A549 (cell line): ENCODE results near the gene MYO18B. TPM values are rescaled to one million over a fixed set of nuclear protein-coding genes. Genes with fewer than 3 reads are reported as not detected.

Source experiments
- ATAC-seq, 2 experiments: fragments of 200-7000 bp in 1 of 2; fragments of >200 bp in 1 of 2; cut with Nextera tagmentation in 1 of 2; cut with Tn5 transposase in 1 of 2; 3 replicates each; pipeline versions ENCODE4 v1.8.0 to v1.9.1; 2018 to 2020; ENCODE audit warnings: mild to moderate bottlenecking in 1 of 2, moderate library complexity in 1 of 2
- CTCF ChIA-PET: fragments of 300-600 bp; sonication (Branson Sonifier 250); formaldehyde crosslinking; extraction: SDS; loops from one replicate; lab custom pipeline; 2021; ENCODE audit warnings: antibody characterized with exemption, inconsistent platforms; lab: Yijun Ruan, JAX
- POLR2A ChIA-PET: fragments of 350-600 bp; formaldehyde crosslinking; extraction: SDS; loops from one replicate; lab custom pipeline; 2021; ENCODE audit warnings: antibody characterized with exemption, inconsistent platforms; lab: Yijun Ruan, JAX
- DNase-seq, 2 experiments: peaks; one replicate each; pipeline versions ENCODE4 v3.0.0 to v3.0.0-alpha.2; 2011 to 2016; ENCODE audit warnings: low read depth in 1 of 2, low spot score in 1 of 2
- FAIRE-seq: peaks from 2 replicates; lab custom pipeline; 2011; peaks lifted over from hg19 to GRCh38; lab: Jason Lieb, UNC
- H3K27ac ChIP-seq, 2 experiments: fragments of >200 bp; sonication (Bioruptor Twin); formaldehyde crosslinking; 3 replicates each; pipeline ENCODE4 v1.5.1; 2016 to 2017
- H3K4me1 ChIP-seq: fragments of >200 bp; sonication (Bioruptor Twin); formaldehyde crosslinking; 3 replicates; pipeline ENCODE4 v1.6.1; 2016
- H3K4me2 ChIP-seq: fragments of >200 bp; sonication (Bioruptor Twin); formaldehyde crosslinking; 3 replicates; pipeline ENCODE4 v1.6.1; 2016
- H3K4me3 ChIP-seq: fragments of >200 bp; sonication (Bioruptor Twin); formaldehyde crosslinking; 3 replicates; pipeline ENCODE4 v1.5.1; 2016
- H3K9me3 ChIP-seq: fragments of >200 bp; sonication (Bioruptor Twin); formaldehyde crosslinking; 3 replicates; pipeline ENCODE4 v1.6.1; 2016
- BHLHE40 ChIP-seq: IDR thresholded peaks from 2 replicates; pipeline ENCODE4 v1.6.1; 2012; ENCODE audit warnings: low read depth, low read length, inconsistent platforms
- CBX2 ChIP-seq: fragments of 200-600 bp; sonication (generic); IDR thresholded peaks from 2 replicates; pipeline ENCODE4 v1.6.1; 2016; ENCODE audit warnings: low read depth, mild to moderate bottlenecking, borderline replicate concordance
- CBX8 ChIP-seq: fragments of 200-600 bp; sonication (generic); IDR thresholded peaks from 2 replicates; pipeline ENCODE4 v1.6.1; 2016
- CHD4 ChIP-seq: fragments of 200-600 bp; sonication (generic); IDR thresholded peaks from 2 replicates; pipeline ENCODE4 v1.6.1; 2016; ENCODE audit warnings: antibody characterized with exemption, mild to moderate bottlenecking, borderline replicate concordance
- EHF ChIP-seq: fragments of 250-450 bp; sonication (Bioruptor Pico); IDR thresholded peaks from 2 replicates; pipeline ENCODE4 v1.5.0; 2020; ENCODE audit warnings: mild to moderate bottlenecking
- EHMT2 ChIP-seq: fragments of 200-600 bp; sonication (generic); IDR thresholded peaks from 2 replicates; pipeline ENCODE4 v1.6.1; 2016; ENCODE audit warnings: antibody characterized with exemption, low read depth, mild to moderate bottlenecking, moderate library complexity
- EP300 ChIP-seq, 2 experiments: fragments of >200 bp; sonication (Bioruptor Twin); formaldehyde crosslinking; IDR thresholded peaks; 2 replicates in 1 of 2; 3 replicates in 1 of 2; pipeline ENCODE4 v1.6.1; 2016 to 2017
- ESRRA ChIP-seq: fragments of 150-350 bp; IDR thresholded peaks from 2 replicates; pipeline ENCODE4 v1.6.1; 2014; ENCODE audit warnings: mild to moderate bottlenecking, low read length, borderline replicate concordance
- HEYL ChIP-seq: fragments of 250-450 bp; sonication (Bioruptor Pico); IDR thresholded peaks from 2 replicates; pipeline ENCODE4 v1.8.0; 2021; ENCODE audit warnings: mild to moderate bottlenecking, moderate library complexity
- HOXA7 ChIP-seq: fragments of 250-450 bp; sonication (Bioruptor Pico); IDR thresholded peaks from 2 replicates; pipeline ENCODE4 v1.5.0; 2020; ENCODE audit warnings: mild to moderate bottlenecking, moderate library complexity
- HOXB5 ChIP-seq: fragments of 250-450 bp; sonication (Bioruptor Pico); IDR thresholded peaks from 2 replicates; pipeline ENCODE4 v1.5.0; 2020; ENCODE audit warnings: mild to moderate bottlenecking, moderate library complexity
- JUNB ChIP-seq: fragments of >200 bp; sonication (Bioruptor Twin); formaldehyde crosslinking; IDR thresholded peaks from 2 replicates; pipeline ENCODE4 v1.6.1; 2016
- MYC ChIP-seq: IDR thresholded peaks from 2 replicates; pipeline ENCODE4 v1.6.1; 2012; ENCODE audit warnings: mild to moderate bottlenecking, inconsistent platforms, low read length, improper control_type of control experiment, borderline replicate concordance
- NFE2L2 ChIP-seq: fragments of 150-350 bp; conservative IDR thresholded peaks from 2 replicates; pipeline ENCODE4 v1.6.1; 2014; ENCODE audit warnings: low read length
- PHF8 ChIP-seq: fragments of 200-600 bp; sonication (generic); IDR thresholded peaks from 2 replicates; pipeline ENCODE4 v1.6.1; 2016; ENCODE audit warnings: low read depth, mild to moderate bottlenecking, antibody characterized with exemption, moderate library complexity, borderline replicate concordance
- POLR2AphosphoS2 ChIP-seq: conservative IDR thresholded peaks from 2 replicates; pipeline ENCODE4 v1.6.1; 2012; ENCODE audit warnings: low read length, improper control_type of control experiment, inconsistent platforms
- RARB ChIP-seq: fragments of 250-450 bp; sonication (Bioruptor Pico); IDR thresholded peaks from 2 replicates; pipeline ENCODE4 v1.8.0; 2021; ENCODE audit warnings: mild to moderate bottlenecking, moderate library complexity
- RNF2 ChIP-seq: fragments of 200-600 bp; sonication (generic); IDR thresholded peaks from 2 replicates; pipeline ENCODE4 v1.6.1; 2016; ENCODE audit warnings: low read depth, mild to moderate bottlenecking, antibody characterized with exemption, moderate library complexity, borderline replicate concordance
- TFCP2L1 ChIP-seq: fragments of 250-450 bp; sonication (Bioruptor Pico); IDR thresholded peaks from 2 replicates; pipeline ENCODE4 v1.5.0; 2021; ENCODE audit warnings: mild to moderate bottlenecking
- ZC3H11A ChIP-seq: fragments of 450-650 bp; IDR thresholded peaks from 2 replicates; pipeline ENCODE4 v1.6.1; 2014; ENCODE audit warnings: antibody characterized with exemption, mild to moderate bottlenecking
- WGBS: methylation state at CpG from one replicate; pipeline ENCODE4 v1.1.6; 2017; ENCODE audit errors: missing lambda C conversion rate; 5-methylcytosine and 5-hydroxymethylcytosine counted together
- polyA plus RNA-seq, 4 experiments: library from polyadenylated mRNA; depleted of rRNA in 3 of 4; stranded (reverse); fragments of >200 nt; fragmentation: RNase III in 1 of 4; extraction: RNeasy Plus Mini Kit Qiagen cat#74134 plus additional on column Dnase treatment in 1 of 4; gene quantifications; 2 replicates in 3 of 4; 3 replicates in 1 of 4; pipeline ENCODE4 v1.2.3, GENCODE V29; 2011 to 2017
- TF ChIP-seq, protein P1 (sequence below): fragments of 150-350 bp; IDR thresholded peaks from 2 replicates; pipeline ENCODE4 v1.6.1; 2014; ENCODE audit warnings: low read depth, mild to moderate bottlenecking, low read length
- TF ChIP-seq, protein P2 (sequence below): fragments of 200-600 bp; sonication (generic); IDR thresholded peaks from 2 replicates; pipeline ENCODE4 v1.6.1; 2016; ENCODE audit warnings: antibody characterized with exemption, mild to moderate bottlenecking, moderate library complexity
- TF ChIP-seq, protein P3 (sequence below): fragments of 250-450 bp; sonication (Bioruptor Pico); IDR thresholded peaks from 2 replicates; pipeline ENCODE4 v1.5.0; 2021; ENCODE audit warnings: mild to moderate bottlenecking, moderate library complexity, borderline replicate concordance
- TF ChIP-seq, protein P4 (sequence below): fragments of 250-450 bp; sonication (Bioruptor Pico); IDR thresholded peaks from 2 replicates; pipeline ENCODE4 v1.5.0; 2020; ENCODE audit warnings: low read depth, mild to moderate bottlenecking, moderate library complexity
- TF ChIP-seq, protein P5 (sequence below): fragments of >200 bp; sonication (Bioruptor Twin); formaldehyde crosslinking; IDR thresholded peaks from 2 replicates; pipeline ENCODE4 v1.6.1; 2016

The MYO18B gene
- polyA plus RNA-seq, 2 of the 4 experiments (the other 2 are of a cell fraction) = 0.01 TPM

DNA sequence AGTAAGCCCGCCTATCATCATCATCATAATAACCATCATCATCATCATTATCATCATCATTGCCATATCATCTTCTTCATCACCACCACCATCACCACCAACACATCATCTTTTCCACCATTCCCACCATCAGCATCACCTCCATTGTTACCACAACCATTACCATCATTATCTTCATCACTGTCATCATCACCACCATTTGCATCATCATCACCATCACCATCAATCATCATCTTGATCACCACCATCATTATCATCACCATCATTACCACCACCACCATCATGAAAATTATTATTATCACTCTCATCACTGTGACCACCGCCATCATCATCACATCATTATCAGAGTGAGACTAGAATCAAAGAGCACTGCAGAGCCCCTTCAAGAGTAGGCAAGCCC lies 227.9 kb downstream of the MYO18B start:
- WGBS = 1% methylated on average over 2 of the region's 2 CpGs

DNA sequence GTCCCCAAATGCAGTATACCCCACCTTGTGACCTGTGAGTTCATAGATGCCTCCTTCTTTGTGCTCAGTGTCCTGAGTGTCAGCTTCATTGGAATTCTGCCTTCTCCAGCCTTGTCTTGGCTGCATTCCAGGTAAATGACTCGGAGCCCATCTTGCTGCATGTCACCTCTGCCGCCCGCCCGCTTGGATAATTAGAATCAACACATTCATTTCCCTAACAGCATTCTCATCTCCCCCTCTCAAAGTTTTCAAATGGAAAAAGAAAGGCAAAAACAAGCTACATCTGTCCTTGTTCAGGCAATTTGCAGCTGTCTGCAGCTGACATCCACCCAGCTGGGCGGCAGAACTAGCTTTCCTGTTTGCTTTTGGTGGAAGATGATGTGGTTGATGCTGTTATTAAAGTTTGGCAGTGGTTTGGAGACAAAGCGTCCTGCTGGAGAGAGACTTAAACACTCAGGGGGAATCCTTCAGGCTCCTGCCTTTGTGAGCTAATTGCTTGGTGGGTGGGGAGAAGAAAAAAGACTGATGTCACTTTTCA lies 228.5 kb downstream of the MYO18B start:
- DNase-seq (no peak), FAIRE-seq (no peak), ATAC-seq (no peak)
- ChIA-PET POLR2A (no interaction called here), CTCF (no interaction called here)
- no peak for TF ChIP-seq HOXA7 (CRISPR knock-in tag)
- TF ChIP-seq ZC3H11A = no peak
- TF ChIP-seq ESRRA = no peak
- TF ChIP-seq, protein P1, sequence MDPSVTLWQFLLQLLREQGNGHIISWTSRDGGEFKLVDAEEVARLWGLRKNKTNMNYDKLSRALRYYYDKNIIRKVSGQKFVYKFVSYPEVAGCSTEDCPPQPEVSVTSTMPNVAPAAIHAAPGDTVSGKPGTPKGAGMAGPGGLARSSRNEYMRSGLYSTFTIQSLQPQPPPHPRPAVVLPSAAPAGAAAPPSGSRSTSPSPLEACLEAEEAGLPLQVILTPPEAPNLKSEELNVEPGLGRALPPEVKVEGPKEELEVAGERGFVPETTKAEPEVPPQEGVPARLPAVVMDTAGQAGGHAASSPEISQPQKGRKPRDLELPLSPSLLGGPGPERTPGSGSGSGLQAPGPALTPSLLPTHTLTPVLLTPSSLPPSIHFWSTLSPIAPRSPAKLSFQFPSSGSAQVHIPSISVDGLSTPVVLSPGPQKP = no peak
- TF ChIP-seq CBX8 = no peak
- no peak for TF ChIP-seq EP300 (IDR thresholded peaks at IDR 0.05)
- TF ChIP-seq EHMT2 = no peak
- TF ChIP-seq HOXB5 (CRISPR knock-in tag) = no peak
- no peak for TF ChIP-seq POLR2AphosphoS2
- no peak for TF ChIP-seq CBX2
- no peak for TF ChIP-seq CHD4
- no peak for TF ChIP-seq JUNB
- 29% methylated on average over 6 of the region's 6 CpGs for WGBS
- H3K27ac ChIP-seq = no peak overlapping the region
- no peaks in the 10 kb centered on the region for H3K4me1 ChIP-seq
- no peak overlapping the region for H3K4me2 ChIP-seq
- H3K4me3 ChIP-seq = no peak overlapping the region
- no peaks in the 10 kb centered on the region for H3K9me3 ChIP-seq

More for the DNA sequence above, 227.9 kb downstream of the MYO18B start:
- ChIA-PET CTCF (interaction anchor here (0.7 kb wide), 1 partner anchor 169 kb away, joined by 4 read pairs; no protein-coding TSS in a partner anchor), POLR2A (no interaction called here)
- no peak for DNase-seq
- FAIRE-seq = no peak
- no peak overlapping the region for H3K4me3 ChIP-seq
- H3K9me3 ChIP-seq = no peaks in the 10 kb centered on the region
- H3K4me1 ChIP-seq = no peaks in the 10 kb centered on the region
- ATAC-seq = no peak
- no peak for TF ChIP-seq RNF2
- TF ChIP-seq, protein P2, sequence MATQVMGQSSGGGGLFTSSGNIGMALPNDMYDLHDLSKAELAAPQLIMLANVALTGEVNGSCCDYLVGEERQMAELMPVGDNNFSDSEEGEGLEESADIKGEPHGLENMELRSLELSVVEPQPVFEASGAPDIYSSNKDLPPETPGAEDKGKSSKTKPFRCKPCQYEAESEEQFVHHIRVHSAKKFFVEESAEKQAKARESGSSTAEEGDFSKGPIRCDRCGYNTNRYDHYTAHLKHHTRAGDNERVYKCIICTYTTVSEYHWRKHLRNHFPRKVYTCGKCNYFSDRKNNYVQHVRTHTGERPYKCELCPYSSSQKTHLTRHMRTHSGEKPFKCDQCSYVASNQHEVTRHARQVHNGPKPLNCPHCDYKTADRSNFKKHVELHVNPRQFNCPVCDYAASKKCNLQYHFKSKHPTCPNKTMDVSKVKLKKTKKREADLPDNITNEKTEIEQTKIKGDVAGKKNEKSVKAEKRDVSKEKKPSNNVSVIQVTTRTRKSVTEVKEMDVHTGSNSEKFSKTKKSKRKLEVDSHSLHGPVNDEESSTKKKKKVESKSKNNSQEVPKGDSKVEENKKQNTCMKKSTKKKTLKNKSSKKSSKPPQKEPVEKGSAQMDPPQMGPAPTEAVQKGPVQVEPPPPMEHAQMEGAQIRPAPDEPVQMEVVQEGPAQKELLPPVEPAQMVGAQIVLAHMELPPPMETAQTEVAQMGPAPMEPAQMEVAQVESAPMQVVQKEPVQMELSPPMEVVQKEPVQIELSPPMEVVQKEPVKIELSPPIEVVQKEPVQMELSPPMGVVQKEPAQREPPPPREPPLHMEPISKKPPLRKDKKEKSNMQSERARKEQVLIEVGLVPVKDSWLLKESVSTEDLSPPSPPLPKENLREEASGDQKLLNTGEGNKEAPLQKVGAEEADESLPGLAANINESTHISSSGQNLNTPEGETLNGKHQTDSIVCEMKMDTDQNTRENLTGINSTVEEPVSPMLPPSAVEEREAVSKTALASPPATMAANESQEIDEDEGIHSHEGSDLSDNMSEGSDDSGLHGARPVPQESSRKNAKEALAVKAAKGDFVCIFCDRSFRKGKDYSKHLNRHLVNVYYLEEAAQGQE = no peak
- TF ChIP-seq EHMT2 = no peak
- TF ChIP-seq ZC3H11A = no peak
- TF ChIP-seq, protein P3, sequence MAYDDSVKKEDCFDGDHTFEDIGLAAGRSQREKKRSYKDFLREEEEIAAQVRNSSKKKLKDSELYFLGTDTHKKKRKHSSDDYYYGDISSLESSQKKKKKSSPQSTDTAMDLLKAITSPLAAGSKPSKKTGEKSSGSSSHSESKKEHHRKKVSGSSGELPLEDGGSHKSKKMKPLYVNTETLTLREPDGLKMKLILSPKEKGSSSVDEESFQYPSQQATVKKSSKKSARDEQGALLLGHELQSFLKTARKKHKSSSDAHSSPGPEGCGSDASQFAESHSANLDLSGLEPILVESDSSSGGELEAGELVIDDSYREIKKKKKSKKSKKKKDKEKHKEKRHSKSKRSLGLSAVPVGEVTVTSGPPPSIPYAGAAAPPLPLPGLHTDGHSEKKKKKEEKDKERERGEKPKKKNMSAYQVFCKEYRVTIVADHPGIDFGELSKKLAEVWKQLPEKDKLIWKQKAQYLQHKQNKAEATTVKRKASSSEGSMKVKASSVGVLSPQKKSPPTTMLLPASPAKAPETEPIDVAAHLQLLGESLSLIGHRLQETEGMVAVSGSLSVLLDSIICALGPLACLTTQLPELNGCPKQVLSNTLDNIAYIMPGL = no peak
- no peak for TF ChIP-seq EHF (CRISPR knock-in tag)
- no peak for TF ChIP-seq HEYL (CRISPR knock-in tag)
- TF ChIP-seq, protein P4, sequence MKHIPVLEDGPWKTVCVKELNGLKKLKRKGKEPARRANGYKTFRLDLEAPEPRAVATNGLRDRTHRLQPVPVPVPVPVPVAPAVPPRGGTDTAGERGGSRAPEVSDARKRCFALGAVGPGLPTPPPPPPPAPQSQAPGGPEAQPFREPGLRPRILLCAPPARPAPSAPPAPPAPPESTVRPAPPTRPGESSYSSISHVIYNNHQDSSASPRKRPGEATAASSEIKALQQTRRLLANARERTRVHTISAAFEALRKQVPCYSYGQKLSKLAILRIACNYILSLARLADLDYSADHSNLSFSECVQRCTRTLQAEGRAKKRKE = no peak
- TF ChIP-seq ESRRA = no peak
- no peak for TF ChIP-seq BHLHE40
- TF ChIP-seq MYC = no peak
- TF ChIP-seq NFE2L2 = no peak
- TF ChIP-seq HOXA7 (CRISPR knock-in tag) = no peak
- no peak for TF ChIP-seq CHD4
- no peak for TF ChIP-seq TFCP2L1 (CRISPR knock-in tag)
- no peak for TF ChIP-seq PHF8
- no peak for TF ChIP-seq RARB (CRISPR knock-in tag)
- no peak for TF ChIP-seq JUNB
- TF ChIP-seq, protein P5, sequence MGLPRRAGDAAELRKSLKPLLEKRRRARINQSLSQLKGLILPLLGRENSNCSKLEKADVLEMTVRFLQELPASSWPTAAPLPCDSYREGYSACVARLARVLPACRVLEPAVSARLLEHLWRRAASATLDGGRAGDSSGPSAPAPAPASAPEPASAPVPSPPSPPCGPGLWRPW = no peak
- H3K4me2 ChIP-seq = no peak overlapping the region
- H3K27ac ChIP-seq = no peak overlapping the region
